ENCODE data around the gene CDX2. TPM values are rescaled to one million over a fixed set of nuclear protein-coding genes. Genes with fewer than 3 reads are reported as not detected.

The CDX2 gene
- total RNA-seq, 1 donor from 2014 or later = not detected

DNA sequence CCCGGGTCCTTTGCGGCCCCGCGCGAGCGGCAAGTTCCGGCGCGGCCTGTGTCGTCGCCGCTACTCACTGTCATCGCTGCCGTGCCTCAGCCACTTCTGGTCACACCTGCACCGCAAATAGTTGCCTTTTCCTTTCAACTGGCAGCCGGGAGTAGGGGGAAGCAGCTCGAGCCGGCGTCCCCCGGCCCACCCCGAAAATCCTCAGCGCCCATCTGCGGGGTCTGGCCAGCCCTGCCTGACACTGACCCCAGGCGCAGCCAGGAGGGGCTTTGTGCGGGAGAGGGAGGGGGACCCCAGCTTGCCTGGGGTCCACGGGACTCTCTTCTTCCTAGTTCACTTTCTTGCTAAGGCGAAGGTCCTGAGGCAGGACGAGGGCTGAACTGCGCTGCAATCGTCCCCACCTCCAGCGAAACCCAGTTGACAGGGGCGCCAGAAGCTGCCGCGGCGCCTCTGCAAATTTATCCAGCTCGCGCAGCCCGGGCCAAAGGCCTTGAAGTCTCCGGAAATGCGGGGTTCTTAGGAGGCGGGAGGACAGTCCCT lies 47.6 kb downstream of the CDX2 start:
- DNase-seq (no peak), ATAC-seq (no peak)
- intact Hi-C loops (cut with micrococcal nuclease) = no loop called here

DNA sequence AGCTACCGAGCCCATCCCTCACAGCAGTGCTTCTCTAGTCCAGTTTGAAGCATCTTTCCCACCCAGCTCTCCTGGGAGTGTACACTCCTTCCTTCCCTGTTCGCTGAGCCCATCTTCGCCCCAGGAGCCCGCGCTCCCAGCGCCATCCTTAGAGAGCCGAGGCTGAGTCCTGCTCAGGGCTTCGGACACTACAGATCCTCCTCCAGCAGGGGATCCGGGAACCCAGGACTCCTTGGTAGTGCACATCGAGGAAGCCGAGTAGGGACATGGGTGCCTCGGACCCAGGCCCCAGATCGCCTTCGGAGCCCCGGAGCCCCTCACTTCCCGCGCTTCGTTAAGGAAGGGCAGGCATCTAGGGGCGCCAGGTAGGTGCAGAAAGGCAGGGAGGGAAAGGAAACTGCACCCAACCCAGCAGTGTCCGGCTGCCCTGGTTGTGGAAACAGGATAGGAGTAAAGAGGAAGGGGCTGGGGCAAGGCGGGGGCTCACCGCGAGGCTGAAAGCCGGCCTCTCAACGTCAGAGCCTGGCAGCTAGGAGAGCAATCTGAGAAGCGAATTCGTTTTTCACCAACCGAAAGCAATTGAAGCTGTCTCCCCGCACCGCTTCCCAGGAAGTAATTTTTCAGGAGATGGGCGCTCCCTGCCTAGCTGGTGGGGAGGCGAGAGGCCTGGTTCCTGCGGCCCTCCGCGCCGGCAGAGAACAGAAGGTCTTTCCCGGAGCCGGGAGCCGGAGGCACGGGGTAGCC lies 48.3 kb downstream of the CDX2 start:
- ATAC-seq = peak; percentile 34
- intact Hi-C loops (cut with micrococcal nuclease) = no loop called here
- DNase-seq = no peak

DNA sequence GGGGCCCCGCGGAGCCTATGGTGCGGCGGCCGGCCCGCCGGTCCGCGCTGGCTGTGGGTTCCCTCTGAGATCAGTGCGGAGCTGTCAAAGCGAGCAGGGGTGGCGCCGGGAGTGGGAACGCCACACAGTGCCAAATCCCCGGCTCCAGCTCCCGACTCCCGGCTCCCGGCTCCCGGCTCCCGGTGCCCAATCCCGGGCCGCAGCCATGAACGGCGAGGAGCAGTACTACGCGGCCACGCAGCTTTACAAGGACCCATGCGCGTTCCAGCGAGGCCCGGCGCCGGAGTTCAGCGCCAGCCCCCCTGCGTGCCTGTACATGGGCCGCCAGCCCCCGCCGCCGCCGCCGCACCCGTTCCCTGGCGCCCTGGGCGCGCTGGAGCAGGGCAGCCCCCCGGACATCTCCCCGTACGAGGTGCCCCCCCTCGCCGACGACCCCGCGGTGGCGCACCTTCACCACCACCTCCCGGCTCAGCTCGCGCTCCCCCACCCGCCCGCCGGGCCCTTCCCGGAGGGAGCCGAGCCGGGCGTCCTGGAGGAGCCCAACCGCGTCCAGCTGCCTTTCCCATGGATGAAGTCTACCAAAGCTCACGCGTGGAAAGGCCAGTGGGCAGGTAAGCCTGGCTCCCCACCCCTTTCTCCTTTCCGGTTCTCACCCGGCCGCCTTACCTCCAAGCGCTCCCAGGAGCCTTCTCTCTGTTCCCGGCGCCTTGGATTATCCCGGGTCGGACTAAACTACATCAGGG lies 49.0 kb downstream of the CDX2 start, which contains the start of gene PDX1:
Gene PDX1, plus strand, starts transcription at position 67 of the 743 bp plus-strand sequence. Its CDS starts 139 bp downstream, at position 206.
- ATAC-seq = peak; percentile 90
- peak; percentile 49 for DNase-seq
- intact Hi-C loops (cut with micrococcal nuclease) = no loop called here

DNA sequence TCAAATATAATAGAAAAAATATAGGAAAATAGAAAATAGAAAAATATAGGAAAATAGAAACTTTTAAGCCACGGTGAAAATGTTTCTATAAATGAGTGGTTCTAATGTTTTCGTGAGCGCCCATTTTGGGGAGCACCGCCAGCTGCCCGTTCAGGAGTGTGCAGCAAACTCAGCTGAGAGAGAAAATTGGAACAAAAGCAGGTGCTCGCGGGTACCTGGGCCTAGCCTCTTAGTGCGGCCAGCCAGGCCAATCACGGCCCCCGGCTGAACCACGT lies 49.5 kb downstream of the CDX2 start:
- no peak for ATAC-seq
- DNase-seq = no peak
- intact Hi-C loops (cut with micrococcal nuclease) = no loop called here

DNA sequence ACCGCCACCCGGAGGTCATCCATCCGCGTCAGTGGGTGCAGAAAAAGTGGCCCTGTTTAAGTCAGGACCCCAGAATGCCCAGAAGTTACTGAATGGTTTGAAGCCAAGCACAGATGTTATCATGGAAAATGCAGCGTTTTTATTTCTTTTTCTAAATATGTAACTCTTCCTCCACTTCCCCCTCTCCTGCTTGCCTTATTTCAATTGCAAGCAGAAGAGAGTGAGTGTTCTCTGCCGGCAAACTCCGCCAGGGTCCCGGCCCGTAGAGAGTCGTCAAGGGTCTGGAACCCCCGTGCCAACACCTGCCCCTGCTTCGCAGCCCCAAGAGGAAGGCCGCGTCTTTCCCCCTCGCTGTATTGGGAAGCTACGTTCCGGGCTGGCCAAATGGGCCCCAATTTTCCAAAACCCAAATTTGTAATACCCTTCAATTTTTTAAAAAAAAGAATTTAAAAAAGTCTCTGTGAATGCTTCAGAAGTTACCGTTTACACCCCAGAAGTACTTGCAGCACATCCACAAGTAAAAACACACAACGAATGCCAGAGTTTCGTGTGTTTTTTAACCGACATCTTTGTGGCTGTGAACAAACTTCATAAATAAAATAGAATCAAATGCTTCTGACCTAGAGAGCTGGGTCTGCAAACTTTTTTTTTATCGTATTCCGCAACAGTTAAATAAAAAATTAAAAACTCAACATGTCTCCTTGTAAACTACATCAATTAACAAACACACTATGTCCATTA lies 50.0 kb downstream of the CDX2 start:
- DNase-seq (no peak), ATAC-seq (no peak)
- intact Hi-C loops (cut with micrococcal nuclease) = no loop called here

DNA sequence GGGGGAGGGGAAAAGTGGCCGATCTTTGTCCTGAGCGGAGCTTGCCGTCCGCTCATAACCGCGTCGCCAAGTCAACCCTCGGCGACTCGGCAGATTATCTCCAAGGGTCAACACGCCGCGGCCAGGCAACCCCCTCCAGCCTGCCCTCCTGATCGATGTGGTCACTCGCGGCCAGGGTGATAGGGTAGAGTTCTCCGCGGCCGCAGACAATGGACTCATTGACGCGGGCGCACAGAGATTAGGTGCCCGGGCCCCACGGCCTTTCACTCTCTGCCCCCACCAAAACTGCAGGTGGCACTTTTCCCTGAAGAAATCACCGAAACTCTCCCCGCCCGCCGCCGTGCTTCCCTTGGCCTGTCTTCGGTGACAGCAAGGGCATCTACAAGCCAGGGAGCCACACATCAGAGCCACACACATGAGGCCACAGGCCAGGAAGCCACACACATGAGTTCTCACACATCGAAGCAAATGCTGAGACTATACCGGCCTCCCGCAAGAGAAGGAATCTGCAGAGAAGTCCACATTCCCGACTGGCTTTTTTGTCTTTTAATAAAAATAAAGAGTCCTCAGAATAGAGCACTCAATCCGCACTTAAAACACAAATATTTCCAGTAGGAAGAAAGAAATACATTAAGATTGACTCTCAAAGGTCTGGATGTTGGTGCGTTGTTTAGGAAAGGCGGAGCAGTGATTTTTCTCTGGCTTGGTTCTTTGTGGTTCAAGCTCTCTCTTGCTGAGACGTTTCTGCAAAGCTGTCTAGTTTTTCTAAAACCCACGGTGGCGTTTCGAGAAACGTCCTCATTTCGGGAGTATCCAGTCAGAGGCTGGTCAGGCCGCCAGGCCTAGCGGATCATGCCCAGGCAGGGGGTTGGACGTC lies 50.8 kb downstream of the CDX2 start:
- ATAC-seq = no peak
- intact Hi-C loops (cut with micrococcal nuclease) = no loop called here
- DNase-seq = no peak

DNA sequence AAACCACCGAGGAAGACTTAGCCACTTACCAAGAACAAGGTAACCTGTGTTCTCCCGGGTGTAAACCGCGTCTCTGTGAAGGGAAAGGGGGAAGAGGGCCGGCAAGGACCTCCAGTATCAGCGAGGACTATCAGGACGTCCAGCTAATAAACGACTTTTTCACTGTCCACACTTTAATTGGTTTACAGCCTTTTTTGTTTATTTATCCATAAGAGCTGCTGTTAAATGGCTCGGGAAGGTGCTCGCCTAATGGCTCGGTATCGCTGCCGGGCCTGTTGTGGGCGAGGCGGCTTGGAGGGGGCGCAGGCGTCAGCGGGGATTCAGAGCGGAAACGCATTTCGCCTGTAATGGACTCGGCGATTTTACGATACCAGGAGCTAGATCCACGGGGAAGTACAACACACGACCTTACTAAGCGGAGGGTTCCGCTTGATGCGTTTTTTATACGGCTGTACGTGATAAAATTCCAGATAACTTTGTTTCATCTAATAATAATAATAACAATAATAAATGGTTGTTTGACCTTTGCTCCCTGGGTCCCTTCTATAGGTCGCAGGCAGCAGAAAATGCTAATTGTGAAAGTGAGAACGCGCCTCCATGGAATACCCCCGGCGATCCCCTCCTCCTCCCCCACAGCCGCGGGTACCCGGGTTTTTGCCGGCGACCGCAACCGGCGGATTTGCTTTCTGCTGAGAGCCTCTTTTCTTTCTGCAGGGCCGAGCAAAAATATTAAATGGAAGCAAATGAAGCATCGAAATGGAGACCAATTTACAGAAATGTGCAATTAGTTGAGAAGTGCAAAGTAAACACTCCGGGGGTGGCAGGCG lies 51.8 kb downstream of the CDX2 start:
- intact Hi-C loops (cut with micrococcal nuclease) = no loop called here
- DNase-seq = no peak
- ATAC-seq = no peak

DNA sequence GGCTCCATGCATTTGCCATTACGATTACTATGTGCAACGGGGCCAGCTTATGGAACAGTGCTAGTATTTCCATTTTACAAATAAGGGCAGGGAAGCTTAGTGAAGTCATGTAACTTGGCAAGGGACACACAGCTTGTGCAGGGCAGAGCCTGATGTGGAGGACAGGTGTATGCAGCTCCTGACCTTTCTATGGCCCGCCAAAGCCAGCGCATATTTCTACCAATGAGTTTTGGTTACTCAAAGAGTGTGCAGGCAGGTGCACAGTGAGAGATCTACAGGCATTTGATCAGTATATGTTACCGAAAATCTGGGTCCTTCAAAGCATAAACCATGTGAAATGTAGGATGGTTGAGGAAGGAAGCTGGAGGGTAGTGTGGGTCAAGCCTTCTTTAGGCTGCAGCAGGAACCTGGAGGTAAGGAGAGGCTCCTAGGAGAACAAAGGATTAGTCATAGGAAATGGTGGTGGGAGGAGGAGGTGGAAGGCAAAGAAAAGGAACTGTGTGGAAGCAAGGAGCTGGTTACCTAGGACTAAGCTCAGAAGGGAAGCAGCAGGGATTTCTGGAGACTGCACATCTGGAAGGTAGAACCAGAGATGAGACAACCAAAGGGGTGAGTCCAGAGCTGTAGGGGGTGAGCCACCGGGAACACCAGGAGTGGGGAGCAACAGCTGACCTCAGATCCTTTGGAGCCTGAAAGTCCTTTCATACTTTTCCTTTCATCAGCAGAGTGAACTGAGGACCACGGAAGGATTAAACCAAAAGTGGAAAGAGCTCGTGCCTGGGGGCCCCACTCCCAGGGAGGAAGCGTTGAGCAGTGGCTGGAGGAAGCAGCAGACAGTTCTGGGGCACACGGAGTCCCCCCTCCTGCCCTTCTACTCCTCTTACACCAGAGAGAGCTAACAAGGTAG lies 53.6 kb downstream of the CDX2 start:
- intact Hi-C loops (cut with micrococcal nuclease) = no loop called here
- DNase-seq = no peak
- ATAC-seq = no peak

DNA sequence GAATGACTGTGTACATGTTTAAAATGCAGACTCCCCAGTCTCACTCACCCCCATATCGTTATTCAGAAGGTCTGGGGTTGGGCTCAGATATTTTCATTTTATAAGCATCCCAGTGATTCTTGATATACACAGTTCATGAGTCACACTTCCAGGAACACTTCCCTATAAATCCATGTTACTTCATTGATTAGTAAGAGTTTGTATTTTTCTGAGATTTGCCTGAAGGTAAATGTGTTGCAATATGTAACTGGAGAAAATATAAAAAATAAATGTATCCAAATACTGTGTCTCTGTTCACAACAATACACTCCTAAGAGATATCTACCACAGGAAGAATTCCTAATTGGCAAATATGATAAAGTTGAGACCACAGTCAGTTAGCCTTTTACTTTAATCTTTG lies 56.0 kb downstream of the CDX2 start:
- no peak for ATAC-seq
- no peak for DNase-seq
- intact Hi-C loops (cut with micrococcal nuclease) = no loop called here

DNA sequence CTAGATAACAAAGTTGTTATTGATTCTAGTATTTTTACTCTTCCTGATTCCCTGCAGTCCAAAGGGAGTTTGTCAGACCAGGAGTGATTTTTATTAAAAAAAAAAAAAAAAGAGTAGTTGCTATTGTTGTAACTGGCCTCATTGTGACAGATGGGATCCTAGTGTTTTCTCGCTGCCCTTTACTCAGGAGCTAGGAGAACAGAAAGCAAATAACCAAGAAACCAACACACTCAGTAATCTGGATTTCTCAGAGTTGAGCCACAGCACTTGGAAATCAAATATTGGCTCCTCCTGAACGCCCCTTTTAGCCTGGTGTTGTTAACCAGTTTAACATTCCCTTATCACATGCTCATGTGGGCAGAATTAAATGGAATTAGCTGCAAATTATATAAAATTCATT lies 57.6 kb downstream of the CDX2 start:
- DNase-seq (no peak), ATAC-seq (no peak)
- intact Hi-C loops (cut with micrococcal nuclease) = no loop called here

Other genes with a start within 250 kb of the CDX2 start
- not detected for gene GSX1, start 176.8 kb downstream of the CDX2 start, total RNA-seq
- gene PDX1, start 49.3 kb downstream of the CDX2 start, total RNA-seq = not detected
- not detected for gene URAD, start 19.4 kb upstream of the CDX2 start, total RNA-seq
- gene FLT3, start 131.3 kb upstream of the CDX2 start, total RNA-seq = 0.07 TPM
- gene PAN3, start 169.2 kb upstream of the CDX2 start, total RNA-seq = 9.7 TPM